H1 (cell line): ENCODE results near the gene IFT172. TPM values are rescaled to one million over a fixed set of nuclear protein-coding genes. Genes with fewer than 3 reads are reported as not detected.
A peak's percentile ranks its signal among the peaks of the same experiment; 100 is the strongest.

Experiments used
- CTCF ChIA-PET: fragments of 300-600 bp; sonication (Branson Sonifier 250); formaldehyde crosslinking; loops from one replicate; lab custom pipeline; 2021; ENCODE audit not compliant: partially characterized antibody; lab: Charles Lee
- POLR2A ChIA-PET: fragments of 300-600 bp; sonication (Branson Sonifier 250); formaldehyde crosslinking; loops from one replicate; lab custom pipeline; 2021; ENCODE audit warnings: inconsistent platforms; ENCODE audit not compliant: partially characterized antibody; lab: Charles Lee
- DNase-seq, 2 experiments: peaks; one replicate each; pipeline versions ENCODE4 v3.0.0 to v3.0.0-alpha.2; 2010 to 2022; ENCODE audit warnings: low spot score in 2 of 2, low read depth in 1 of 2, mixed read lengths in 1 of 2
- FAIRE-seq: peaks from 2 replicates; lab custom pipeline; 2011; peaks lifted over from hg19 to GRCh38; lab: Jason Lieb, UNC
- H2AFZ ChIP-seq: 2 replicates; pipeline ENCODE4 v1.8.1; 2012; ENCODE audit warnings: low read length, inconsistent platforms
- H2AK5ac ChIP-seq: 2 replicates; pipeline ENCODE4 v1.6.1; 2013; ENCODE audit warnings: low read depth, low read length
- H2BK120ac ChIP-seq: replicated peaks from 2 replicates; pipeline ENCODE3; 2013; ENCODE audit warnings: low read depth, low read length, inconsistent platforms
- H2BK12ac ChIP-seq: 2 replicates; pipeline ENCODE4 v1.6.1; 2013; ENCODE audit warnings: low read depth, low read length
- H2BK15ac ChIP-seq: 2 replicates; pipeline ENCODE4 v1.6.1; 2013; ENCODE audit warnings: low read length
- H2BK20ac ChIP-seq: 2 replicates; pipeline ENCODE4 v1.6.1; 2013; ENCODE audit warnings: low read length
- H2BK5ac ChIP-seq: 2 replicates; pipeline ENCODE4 v1.6.1; 2013; ENCODE audit warnings: low read depth, low read length
- H3K14ac ChIP-seq: 2 replicates; pipeline ENCODE4 v1.6.1; 2013; ENCODE audit warnings: inconsistent platforms; ENCODE audit not compliant: insufficient read length
- H3K18ac ChIP-seq: 2 replicates; pipeline ENCODE4 v1.6.1; 2013; ENCODE audit warnings: low read length; ENCODE audit errors: extremely low read depth
- H3K23ac ChIP-seq: 2 replicates; pipeline ENCODE4 v1.6.1; 2013; ENCODE audit warnings: inconsistent platforms; ENCODE audit not compliant: insufficient read length
- H3K23me2 ChIP-seq: 2 replicates; pipeline ENCODE4 v1.6.1; 2013; ENCODE audit warnings: low read depth, low read length
- H3K27ac ChIP-seq: 2 replicates; pipeline ENCODE4 v1.6.1; 2011; ENCODE audit warnings: low read depth, low read length, inconsistent platforms
- H3K27me3 ChIP-seq, 4 experiments: replicated peaks in 1 of 4; 1 replicate in 1 of 4; 2 replicates in 3 of 4; pipeline versions ENCODE4 v1.6.1 to v1.8.1; 2011 to 2013; ENCODE audit warnings: low read length in 3 of 4, mild to moderate bottlenecking in 3 of 4, inconsistent platforms in 2 of 4, mixed read lengths in 2 of 4, moderate library complexity in 1 of 4; ENCODE audit not compliant: control insufficient read depth in 3 of 4, insufficient read depth in 3 of 4; ENCODE audit errors: extremely low read depth in 1 of 4
- H3K36me3 ChIP-seq, 4 experiments: 2 replicates each; pipeline versions ENCODE4 v1.6.1 to v1.8.1; 2011 to 2013; ENCODE audit warnings: mild to moderate bottlenecking in 4 of 4, low read length in 3 of 4, moderate library complexity in 2 of 4, control low read depth in 1 of 4, inconsistent platforms in 1 of 4; ENCODE audit not compliant: insufficient read depth in 4 of 4, control insufficient read depth in 2 of 4
- H3K4ac ChIP-seq: replicated peaks from 2 replicates; pipeline ENCODE3; 2013; ENCODE audit warnings: low read length, low read depth, mixed read lengths, inconsistent platforms; ENCODE audit not compliant: insufficient read length
- H3K4me1 ChIP-seq, 4 experiments: replicated peaks in 1 of 4; 1 replicate in 1 of 4; 2 replicates in 3 of 4; pipeline versions ENCODE4 v1.6.1 to v1.8.1; 2011 to 2013; ENCODE audit warnings: low read length in 3 of 4, inconsistent platforms in 2 of 4, mixed read lengths in 1 of 4; ENCODE audit not compliant: insufficient read depth in 4 of 4, control insufficient read depth in 3 of 4
- H3K4me2 ChIP-seq, 2 experiments: 2 replicates each; pipeline versions ENCODE4 v1.6.1 to v1.8.1; 2011 to 2013; ENCODE audit warnings: low read depth in 2 of 2, low read length in 2 of 2, control low read depth in 1 of 2, inconsistent platforms in 1 of 2, mild to moderate bottlenecking in 1 of 2; ENCODE audit not compliant: insufficient read depth in 1 of 2
- H3K4me3 ChIP-seq, 4 experiments: fragments of 200-600, 300-600 bp in 1 of 4; sonication (generic), shearing (Covaris generic), sonication (Bioruptor Twin) in 1 of 4; 2 replicates each; pipeline versions ENCODE4 v1.5.1 to v1.8.1; 2011 to 2016; ENCODE audit warnings: low read length in 4 of 4, low read depth in 3 of 4, control low read depth in 2 of 4, inconsistent platforms in 2 of 4, mild to moderate bottlenecking in 2 of 4, mixed read lengths in 1 of 4, moderate library complexity in 1 of 4; ENCODE audit not compliant: insufficient read depth in 2 of 4; ENCODE audit errors: extremely low read depth in 1 of 4
- H3K56ac ChIP-seq: replicated peaks from 2 replicates; pipeline ENCODE3; 2013; ENCODE audit warnings: low read depth, mild to moderate bottlenecking, mixed read lengths, low read length, inconsistent platforms; ENCODE audit not compliant: insufficient read length
- H3K79me1 ChIP-seq: 2 replicates; pipeline ENCODE4 v1.6.1; 2013; ENCODE audit warnings: low read depth, low read length, control low read depth
- H3K79me2 ChIP-seq, 2 experiments: 2 replicates each; pipeline versions ENCODE4 v1.6.1 to v1.8.1; 2012 to 2013; ENCODE audit warnings: low read length in 2 of 2, mild to moderate bottlenecking in 2 of 2, inconsistent platforms in 1 of 2; ENCODE audit not compliant: insufficient read depth in 2 of 2, control insufficient read depth in 1 of 2
- H3K9ac ChIP-seq, 4 experiments: replicated peaks in 1 of 4; 1 replicate in 1 of 4; 2 replicates in 3 of 4; pipeline versions ENCODE4 v1.6.1 to v1.8.1; 2011 to 2013; ENCODE audit warnings: low read depth in 3 of 4, low read length in 3 of 4, control low read depth in 2 of 4, mild to moderate bottlenecking in 2 of 4, moderate library complexity in 2 of 4, inconsistent platforms in 1 of 4; ENCODE audit errors: extremely low read depth in 1 of 4
- H3K9me3 ChIP-seq, 2 experiments: 2 replicates each; pipeline versions ENCODE4 v1.6.1 to v1.8.1; 2012 to 2013; ENCODE audit warnings: mild to moderate bottlenecking in 2 of 2, moderate library complexity in 2 of 2, control low read depth in 1 of 2, inconsistent platforms in 1 of 2, low read depth in 1 of 2, low read length in 1 of 2, mixed read lengths in 1 of 2; ENCODE audit not compliant: insufficient read depth in 2 of 2
- H4K20me1 ChIP-seq, 2 experiments: replicated peaks in 1 of 2; 2 replicates each; pipeline versions ENCODE3 to v1.8.1; 2011 to 2013; ENCODE audit warnings: inconsistent platforms in 2 of 2, low read length in 2 of 2, mild to moderate bottlenecking in 1 of 2; ENCODE audit not compliant: insufficient read depth in 2 of 2, control insufficient read depth in 1 of 2
- H4K5ac ChIP-seq: 2 replicates; pipeline ENCODE4 v1.6.1; 2013; ENCODE audit warnings: low read length, low read depth, mixed read lengths, inconsistent platforms; ENCODE audit not compliant: insufficient read length
- H4K8ac ChIP-seq: 2 replicates; pipeline ENCODE4 v1.8.0; 2013; ENCODE audit warnings: mild to moderate bottlenecking, moderate library complexity, low read length, inconsistent platforms; ENCODE audit not compliant: insufficient read depth; ENCODE audit errors: extremely low read depth
- H4K91ac ChIP-seq: replicated peaks from 2 replicates; pipeline ENCODE3; 2013; ENCODE audit warnings: low read length, mixed read lengths, inconsistent platforms; ENCODE audit not compliant: insufficient read length
- E2F6 ChIP-seq: IDR thresholded peaks from 2 replicates; pipeline ENCODE4 v1.6.1; 2012; ENCODE audit warnings: inconsistent platforms
- WGBS, 2 experiments: shearing (Covaris generic) in 1 of 2; methylation state at CpG; one replicate each; pipeline versions ENCODE4 v1.1.6 to v1.1.7; 2013 to 2015; ENCODE audit warnings: low lambda C conversion rate in 2 of 2, mixed read lengths in 2 of 2, inconsistent platforms in 1 of 2, low coverage in 1 of 2, missing lambda C conversion rate in 1 of 2; ENCODE audit not compliant: insufficient replicate concordance in 2 of 2, insufficient coverage in 1 of 2, insufficient read length in 1 of 2; ENCODE audit errors: extremely low coverage in 1 of 2, missing lambda C conversion rate in 1 of 2; 5-methylcytosine and 5-hydroxymethylcytosine counted together
- polyA plus RNA-seq, 7 experiments: library from polyadenylated mRNA; depleted of rRNA in 3 of 7; stranded (reverse) in 5 of 7; unstranded in 2 of 7; fragments of >200 nt in 5 of 7; fragments of 200-250 nt in 2 of 7; gene quantifications; 1 replicate in 5 of 7; 2 replicates in 1 of 7; 4 replicates in 1 of 7; pipeline versions ENCODE4 v1.2.1 to v1.2.3, GENCODE V29; 2011 to 2013; ENCODE audit warnings: missing spikeins in 2 of 7, mixed read lengths in 2 of 7
- total RNA-seq: library from RNA; stranded (reverse); fragmentation: NEBNext Ultra II Directional; extraction: Animal tissue kit (Norgen Biotek cat#: 25700); gene quantifications from 2 replicates; pipeline ENCODE4 v1.2.1, GENCODE V29; 2021

IFT172 gene
- total and polyA plus RNA-seq, 2 of the 8 experiments (the other 6 are each of a cell fraction or from before 2014, with no cell fraction given) = 13.5 to 14.0 TPM

- Histone ChIP-seq H3K56ac (peak overlapping the region; percentile 78), H2AK5ac (no peak overlapping the region), H2BK120ac (no peak overlapping the region), H3K4me1 (peaks cover 0 to 5% (median 3%) of the 10 kb centered on the region in 4 experiments; a peak in 4 of 7 replicates), H3K9ac (peak overlapping the region; percentile 74 to 91 (median 86)), H3K4ac (peak overlapping the region; percentile 41), H3K27ac (peak overlapping the region; percentile 78), H3K23ac (no peak overlapping the region), H3K79me2 (peaks cover 26 to 54% of the 10 kb centered on the region in 2 experiments), H2BK12ac (no peak overlapping the region), H3K9me3 (no peaks in the 10 kb centered on the region), H4K8ac (peak overlapping the region; percentile 95), H2AFZ (no peak overlapping the region), H3K79me1 (no peaks in the 10 kb centered on the region), H3K4me2 (peak overlapping the region; percentile 70 to 87; a peak in 3 of 4 replicates), H3K18ac (0 out of 2 replicates have a peak overlapping the region, but pooled peaks have one; percentile 51), H3K14ac (no peak overlapping the region), H3K27me3 (no peaks in the 10 kb centered on the region), H2BK20ac (no peak overlapping the region), H2BK5ac (peak overlapping the region; percentile 87), H3K23me2 (peaks cover 7% of the 10 kb centered on the region), H3K36me3 (peaks cover 0 to 4% (median 0%) of the 10 kb centered on the region in 4 experiments; a peak in 2 of 8 replicates), H4K20me1 (peaks cover 3 to 6% of the 10 kb centered on the region in 2 experiments), H4K91ac (peak overlapping the region; percentile 32), H4K5ac (peak overlapping the region; percentile 16), H2BK15ac (no peak overlapping the region), H3K4me3 (peak overlapping the region; percentile 68 to 96 (median 92))
- POLR2A ChIA-PET = interaction anchor here (0.9 to 4.1 kb wide), 19 partner anchors 10 to 255 kb away, joined by 3 to 48 read pairs (median 5); partner anchors contain the start of genes CCDC121, EIF2B4, FNDC4 and GPN1
- DNase-seq (no peak), FAIRE-seq (no peak)
- CTCF ChIA-PET = interaction anchor here (0.6 to 2.7 kb wide), 10 partner anchors 11 to 375 kb away, joined by 3 to 8 read pairs (median 4); no protein-coding TSS in a partner anchor
- WGBS, 2 experiments = 3% methylated on average over 27 of the region's 33 CpGs; no CpG with 5 or more reads in 1 of the 2 experiments
- TF ChIP-seq E2F6 = no peak; the same call in 1 of the 2 replicates
Measured at GRCh38 chr2:27408601-27409320, 80.8 kb downstream of the IFT172 start.
